WTC11 (cell line): ENCODE results near the gene EPHA4.

Experiments
- AFF4 ChIP-seq: sonication (generic); formaldehyde crosslinking; IDR thresholded peaks from 2 replicates; pipeline ENCODE4 v1.8.1; 2023; ENCODE audit warnings: mild to moderate bottlenecking, missing genetic modification reagents, borderline replicate concordance
- CTCF ChIP-seq: fragments of 200-600 bp; IDR thresholded peaks from 2 replicates; pipeline ENCODE4 v1.8.0; 2022; ENCODE audit warnings: antibody characterized with exemption
- E2F1 ChIP-seq: sonication (generic); formaldehyde crosslinking; IDR thresholded peaks from 2 replicates; pipeline ENCODE4 v1.8.0; 2022; ENCODE audit warnings: mild to moderate bottlenecking, missing genetic modification reagents
- HMGXB4 ChIP-seq: sonication (generic); formaldehyde crosslinking; IDR thresholded peaks from 2 replicates; pipeline ENCODE4 v1.8.1; 2023; ENCODE audit warnings: mild to moderate bottlenecking, moderate library complexity, missing genetic modification reagents
- MLX ChIP-seq: sonication (generic); formaldehyde crosslinking; IDR thresholded peaks from 2 replicates; pipeline ENCODE4 v1.8.1; 2023; ENCODE audit warnings: mild to moderate bottlenecking, missing genetic modification reagents, moderate library complexity
- NFE2L1 ChIP-seq: sonication (generic); formaldehyde crosslinking; IDR thresholded peaks from 2 replicates; pipeline ENCODE4 v1.8.1; 2023; ENCODE audit warnings: missing genetic modification reagents
- SP1 ChIP-seq: sonication (generic); formaldehyde crosslinking; conservative IDR thresholded peaks from 2 replicates; pipeline ENCODE4 v1.8.1; 2022; ENCODE audit warnings: missing genetic modification reagents

- TF ChIP-seq AFF4 (CRISPR knock-in tag) (no peak), E2F1 (CRISPR knock-in tag) (no peak), CTCF (no peak), HMGXB4 (no peak), MLX (CRISPR knock-in tag) (no peak), SP1 (CRISPR knock-in tag) (no peak), NFE2L1 (no peak)
Observed at GRCh38 chr2:221425353-221425752, 146.8 kb downstream of the EPHA4 start.
